Epithelial cell of proximal tubule (primary cell): ENCODE data around the gene RASGRF1. TPM values are rescaled to one million over a fixed set of nuclear protein-coding genes. Genes with fewer than 3 reads are reported as not detected.
A peak's percentile ranks its signal among the peaks of the same experiment; 100 is the strongest.

Experiments used
- DNase-seq: peaks from one replicate; pipeline ENCODE4 v3.0.0-alpha.2; 2011; ENCODE audit warnings: low read depth
- H3K4me3 ChIP-seq: 2 replicates; pipeline ENCODE4 v1.5.1; 2011; ENCODE audit warnings: low read depth, mild to moderate bottlenecking, low read length
- total RNA-seq: library from RNA; depleted of rRNA; stranded (reverse); fragments of >200 nt; gene quantifications from 2 replicates; pipeline ENCODE4 v1.2.3, GENCODE V29; 2015
- TF ChIP-seq, protein P1 (sequence below): conservative IDR thresholded peaks from 2 replicates; pipeline ENCODE4 v1.5.1; 2012; ENCODE audit warnings: low read depth, mild to moderate bottlenecking, low read length

RASGRF1 gene
- total RNA-seq, 1 donor from 2014 or later = 5.9 TPM

DNA sequence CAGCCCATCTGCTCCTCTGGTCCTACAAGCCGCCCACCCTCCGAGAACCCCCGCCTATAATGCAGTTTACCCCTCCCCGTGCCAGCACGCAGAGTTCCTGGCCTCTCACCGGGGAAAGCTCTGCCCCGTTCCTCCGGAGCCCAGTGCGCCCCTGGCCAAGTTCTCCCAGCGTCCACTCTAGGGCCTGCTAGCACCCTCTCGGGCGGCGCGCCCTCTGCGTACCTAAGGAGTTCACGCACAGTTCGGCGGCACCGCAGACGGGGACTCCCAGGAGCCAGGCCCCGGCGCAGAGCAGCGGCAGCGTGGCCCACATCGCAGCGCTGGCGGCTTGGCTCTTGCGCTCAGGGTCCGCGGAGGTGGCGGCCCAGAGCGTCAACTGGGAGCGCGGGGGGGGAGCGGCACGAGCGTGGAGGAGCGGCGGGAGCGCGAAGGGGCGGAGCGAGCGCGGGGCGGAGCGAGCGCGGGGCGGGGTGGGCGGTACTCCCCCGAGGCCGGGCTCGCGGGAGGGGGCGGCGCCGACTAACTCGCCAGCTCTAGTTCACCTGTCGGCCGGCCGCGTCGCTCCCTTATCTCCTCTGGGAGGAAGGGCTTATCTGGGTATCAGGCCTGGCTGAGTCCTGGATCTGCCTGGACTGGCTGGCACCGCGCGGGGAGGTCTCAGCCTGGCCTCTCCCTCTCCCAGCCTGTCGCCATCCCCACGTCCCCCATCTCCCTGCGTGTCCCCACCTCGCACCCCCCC, 145.7 kb downstream of the RASGRF1 start, which contains the start of gene CTSH:
CTSH (minus strand) TSS at position 378 of the 739 bp plus-strand sequence; CDS start at position 313, 65 bp downstream.
- peak within 1 kb of the TSS; percentile 81 for H3K4me3 ChIP-seq
- no peak for DNase-seq
- TF ChIP-seq, protein P1, sequence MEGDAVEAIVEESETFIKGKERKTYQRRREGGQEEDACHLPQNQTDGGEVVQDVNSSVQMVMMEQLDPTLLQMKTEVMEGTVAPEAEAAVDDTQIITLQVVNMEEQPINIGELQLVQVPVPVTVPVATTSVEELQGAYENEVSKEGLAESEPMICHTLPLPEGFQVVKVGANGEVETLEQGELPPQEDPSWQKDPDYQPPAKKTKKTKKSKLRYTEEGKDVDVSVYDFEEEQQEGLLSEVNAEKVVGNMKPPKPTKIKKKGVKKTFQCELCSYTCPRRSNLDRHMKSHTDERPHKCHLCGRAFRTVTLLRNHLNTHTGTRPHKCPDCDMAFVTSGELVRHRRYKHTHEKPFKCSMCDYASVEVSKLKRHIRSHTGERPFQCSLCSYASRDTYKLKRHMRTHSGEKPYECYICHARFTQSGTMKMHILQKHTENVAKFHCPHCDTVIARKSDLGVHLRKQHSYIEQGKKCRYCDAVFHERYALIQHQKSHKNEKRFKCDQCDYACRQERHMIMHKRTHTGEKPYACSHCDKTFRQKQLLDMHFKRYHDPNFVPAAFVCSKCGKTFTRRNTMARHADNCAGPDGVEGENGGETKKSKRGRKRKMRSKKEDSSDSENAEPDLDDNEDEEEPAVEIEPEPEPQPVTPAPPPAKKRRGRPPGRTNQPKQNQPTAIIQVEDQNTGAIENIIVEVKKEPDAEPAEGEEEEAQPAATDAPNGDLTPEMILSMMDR = no peak

DNA sequence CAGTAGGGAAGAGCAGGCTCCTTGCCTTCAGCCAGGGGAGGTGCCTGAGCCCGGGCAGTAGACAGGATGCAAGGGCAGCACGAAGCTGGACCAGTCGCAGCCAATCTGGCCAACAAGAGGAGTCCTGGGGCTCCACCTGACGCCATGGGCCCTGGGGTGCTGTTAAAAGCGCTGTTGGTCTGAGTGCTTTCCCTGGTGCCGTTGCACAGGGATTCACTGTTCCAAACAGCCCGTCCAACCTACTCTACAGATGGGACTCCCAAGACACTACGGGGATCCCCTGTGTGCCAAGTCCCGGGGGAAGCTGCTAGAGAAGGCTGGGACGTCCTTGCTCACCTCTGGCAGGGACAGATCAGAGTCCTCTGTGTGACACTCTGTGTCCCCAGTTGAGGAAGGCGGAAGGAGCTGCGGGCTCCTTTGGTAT, 146.4 kb downstream of the RASGRF1 start:
- TF ChIP-seq, protein P1 = no peak
- H3K4me3 ChIP-seq = peak overlapping the region; percentile 81
- DNase-seq = no peak

DNA sequence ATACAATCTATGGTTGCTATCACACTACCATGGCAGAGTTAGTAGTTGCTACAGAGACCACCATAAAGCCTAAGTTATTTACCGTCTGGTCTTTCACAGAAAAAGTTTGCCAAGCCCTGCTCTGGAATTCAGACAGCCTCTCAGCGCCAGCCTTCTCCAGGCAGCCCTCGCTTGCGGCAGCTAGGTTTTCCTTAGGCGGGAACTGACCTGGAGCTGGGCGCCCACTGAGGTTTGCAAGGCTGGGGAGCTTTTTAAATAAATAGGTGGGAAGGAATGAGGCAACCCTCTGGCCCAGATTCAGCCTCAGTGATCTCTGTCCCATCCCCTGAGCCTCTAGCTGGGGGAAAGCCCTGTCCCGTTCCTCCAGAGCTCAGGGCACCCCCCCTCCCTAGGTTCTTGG, 146.9 kb downstream of the RASGRF1 start:
- DNase-seq = no peak
- TF ChIP-seq, protein P1 = no peak
- peak overlapping the region; percentile 81 for H3K4me3 ChIP-seq

DNA sequence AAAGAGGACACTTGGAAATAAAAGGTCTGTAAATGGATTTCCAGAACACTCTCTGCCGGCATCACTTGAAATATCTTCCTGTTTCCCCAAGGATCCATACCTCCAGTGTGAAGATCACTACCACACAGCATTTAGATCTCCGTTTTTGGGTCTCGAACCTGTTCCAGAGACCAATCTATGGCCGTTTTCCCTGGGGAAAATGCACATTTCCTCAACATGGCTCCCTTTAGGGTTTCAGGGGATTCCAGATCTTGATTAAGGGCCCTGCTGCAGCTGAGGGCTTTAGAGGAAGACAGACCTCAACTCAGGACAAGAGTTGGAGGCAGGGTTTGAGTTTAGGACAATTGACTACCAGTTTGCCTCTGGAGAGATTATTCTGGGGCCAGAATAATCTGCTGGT, 147.8 kb downstream of the RASGRF1 start:
- no peak overlapping the region for H3K4me3 ChIP-seq
- TF ChIP-seq, protein P1 = no peak
- DNase-seq = no peak

DNA sequence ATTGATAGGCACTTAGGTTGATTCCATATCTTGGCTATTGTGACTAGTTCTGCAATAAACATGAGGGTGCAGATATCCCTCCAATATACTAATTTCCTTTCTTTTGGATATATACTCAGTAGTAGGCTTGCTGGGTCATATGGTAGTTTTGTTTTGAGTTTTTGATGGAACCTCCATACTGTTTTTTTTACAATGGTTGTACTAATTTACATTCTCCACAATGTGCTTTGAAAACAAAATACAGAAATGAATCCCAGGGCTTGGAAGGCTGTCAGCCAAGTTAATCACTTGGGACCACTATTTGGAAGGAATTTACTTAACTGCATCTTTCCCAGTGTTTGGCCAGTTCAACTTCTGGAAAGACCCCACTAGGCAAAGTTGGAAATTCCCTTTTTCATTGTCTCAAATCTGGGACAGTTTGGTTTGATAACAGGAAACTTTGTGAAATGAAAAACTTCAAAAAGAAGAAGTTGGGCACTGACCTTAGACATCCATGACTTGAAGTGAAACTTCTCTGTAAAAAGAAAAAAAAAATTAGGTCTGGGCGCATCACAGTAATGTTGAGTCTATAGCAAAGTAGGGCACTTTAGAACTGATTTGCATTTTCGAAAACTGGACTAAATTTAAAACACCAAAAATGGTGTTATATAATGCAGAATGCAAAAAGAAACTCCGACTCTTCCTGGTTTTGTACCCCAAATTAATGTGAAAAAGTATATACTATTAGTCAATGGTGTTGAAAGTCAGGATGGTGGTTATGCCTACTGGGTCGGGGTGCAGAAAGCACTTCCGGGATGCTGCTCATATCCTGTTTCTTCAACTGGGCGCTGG, 151.7 kb downstream of the RASGRF1 start:
- no peak overlapping the region for H3K4me3 ChIP-seq
- no peak for DNase-seq

DNA sequence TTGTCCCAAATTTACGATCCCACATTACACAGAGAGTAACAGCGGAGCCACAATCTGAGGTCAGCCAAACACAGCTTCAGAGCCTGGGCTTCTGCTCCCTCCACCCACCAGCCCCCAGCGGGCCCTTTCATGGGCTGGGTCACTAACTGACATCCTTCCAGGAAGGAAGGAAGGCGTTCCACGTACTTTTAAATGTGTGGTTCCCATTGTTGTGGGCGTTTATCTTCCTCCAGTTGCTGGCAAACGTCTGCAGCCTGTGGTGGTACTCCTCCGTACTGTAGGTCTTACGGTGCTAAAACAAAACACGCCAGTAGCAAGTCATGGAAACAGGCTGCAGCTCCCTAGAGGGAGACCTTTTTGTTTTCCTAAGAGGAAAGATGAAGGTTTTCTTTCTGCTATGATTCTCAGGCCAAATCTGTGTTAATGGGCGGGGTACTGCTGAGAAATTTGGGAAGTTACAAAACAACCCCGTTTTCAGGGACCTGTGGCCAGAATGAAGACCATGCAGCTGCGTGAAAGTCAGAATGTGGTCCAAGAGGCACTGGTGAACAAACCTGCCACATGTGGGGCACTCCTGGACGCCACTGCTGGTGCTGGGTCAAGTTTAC, 153.3 kb downstream of the RASGRF1 start:
- DNase-seq = no peak
- TF ChIP-seq, protein P1 = no peak
- H3K4me3 ChIP-seq = no peak overlapping the region

More for the DNA sequence above, 151.7 kb downstream of the RASGRF1 start:
- TF ChIP-seq, protein P1 = no peak
